GM12878 (cell line): ENCODE data around the gene SP2. TPM values are rescaled to one million over a fixed set of nuclear protein-coding genes. Genes with fewer than 3 reads are reported as not detected.

ENCODE experiments used
- ATAC-seq: fragments of 200-7000 bp; cut with Tn5 transposase; 3 replicates; pipeline ENCODE4 v1.9.1; 2020; ENCODE audit warnings: mild to moderate bottlenecking, moderate library complexity
- BruUV-seq: library from RNA; stranded (reverse); fragments of 400-500 nt; replicated peaks from 2 replicates; lab custom pipeline; 2021; lab: Mats Ljungman, UMichigan
- CTCF ChIA-PET: fragments of 300-600 bp; sonication (Branson Sonifier 250); formaldehyde crosslinking; extraction: SDS; loops from one replicate; lab custom pipeline; 2021; ENCODE audit warnings: inconsistent platforms; lab: Yijun Ruan, JAX
- POLR2A ChIA-PET: fragments of 350-600 bp; formaldehyde crosslinking; extraction: SDS; loops from one replicate; lab custom pipeline; 2021; ENCODE audit warnings: inconsistent platforms; lab: Charles Lee
- RAD21 ChIA-PET: fragments of 300-600 bp; sonication (Branson Sonifier 250); formaldehyde crosslinking; loops from one replicate; lab custom pipeline; 2023; ENCODE audit warnings: antibody characterized with exemption; ENCODE audit not compliant: unreplicated experiment; lab: Charles Lee
- SMC1A ChIA-PET: fragments of 300-600 bp; sonication (Branson Sonifier 250); formaldehyde crosslinking; loops from one replicate; lab custom pipeline; 2023; ENCODE audit not compliant: unreplicated experiment, uncharacterized antibody; lab: Charles Lee
- DNase-seq: peaks from one replicate; pipeline ENCODE4 v3.0.0-alpha.2; 2011; ENCODE audit warnings: low read depth, low spot score
- FAIRE-seq: peaks from 3 replicates; lab custom pipeline; 2011; peaks lifted over from hg19 to GRCh38; lab: Jason Lieb, UNC
- H2AFZ ChIP-seq: 2 replicates; pipeline ENCODE4 v1.6.0; 2011; ENCODE audit warnings: low read depth, low read length, control low read depth; ENCODE audit not compliant: control insufficient read depth
- H3K27ac ChIP-seq: 2 replicates; pipeline ENCODE4 v1.5.1; 2011; ENCODE audit warnings: control low read depth; ENCODE audit not compliant: control insufficient read depth, insufficient read depth
- H3K27me3 ChIP-seq, 2 experiments: replicated peaks in 1 of 2; 2 replicates each; pipeline versions ENCODE4 v1.6.0 to v1.6.1; 2011; ENCODE audit warnings: low read length in 1 of 2; ENCODE audit not compliant: control insufficient read depth in 2 of 2, insufficient read depth in 2 of 2
- H3K36me3 ChIP-seq, 2 experiments: 2 replicates each; pipeline ENCODE4 v1.5.1; 2011; ENCODE audit warnings: low read length in 1 of 2; ENCODE audit not compliant: control insufficient read depth in 2 of 2, insufficient read depth in 2 of 2
- H3K4me1 ChIP-seq: 2 replicates; pipeline ENCODE4 v1.6.1; 2011; ENCODE audit warnings: mild to moderate bottlenecking, low read length, moderate library complexity, mixed read lengths; ENCODE audit not compliant: control insufficient read depth, insufficient read depth
- H3K4me2 ChIP-seq: 2 replicates; pipeline ENCODE4 v1.6.0; 2011; ENCODE audit warnings: control low read depth; ENCODE audit not compliant: control insufficient read depth, insufficient read depth
- H3K4me3 ChIP-seq: fragments of 200-600 bp; sonication (generic); 2 replicates; pipeline ENCODE4 v1.5.1; 2016
- H3K79me2 ChIP-seq: 2 replicates; pipeline ENCODE4 v1.6.0; 2011; ENCODE audit warnings: low read length; ENCODE audit not compliant: control insufficient read depth, insufficient read depth
- H3K9ac ChIP-seq: 2 replicates; pipeline ENCODE4 v1.8.0; 2011; ENCODE audit warnings: low read length, control low read depth, mixed read lengths; ENCODE audit not compliant: control insufficient read depth, insufficient read depth
- H3K9me3 ChIP-seq: replicated peaks from 3 replicates; pipeline ENCODE4 v1.5.1; 2011; ENCODE audit warnings: mild to moderate bottlenecking, low read length; ENCODE audit not compliant: control insufficient read depth, insufficient read depth
- H4K20me1 ChIP-seq: 2 replicates; pipeline ENCODE4 v1.6.0; 2011; ENCODE audit not compliant: control insufficient read depth, insufficient read depth
- DPF2 ChIP-seq: fragments of 450-650 bp; IDR thresholded peaks from 2 replicates; pipeline ENCODE4 v1.6.1; 2017; ENCODE audit warnings: mild to moderate bottlenecking
- ELK1 ChIP-seq: IDR thresholded peaks from 2 replicates; pipeline ENCODE4 v1.6.1; 2012; ENCODE audit warnings: low read depth, low read length, improper control_type of control experiment
- FOXM1 ChIP-seq: IDR thresholded peaks from 2 replicates; pipeline ENCODE4 v1.6.1; 2012; ENCODE audit warnings: low read depth, mild to moderate bottlenecking, inconsistent platforms, low read length, moderate library complexity
- IKZF2 ChIP-seq, 2 experiments: fragments of 450-650 bp; IDR thresholded peaks; 2 replicates each; pipeline ENCODE4 v1.6.1; 2017; ENCODE audit warnings: mild to moderate bottlenecking in 2 of 2, moderate library complexity in 2 of 2
- IRF4 ChIP-seq: IDR thresholded peaks from 2 replicates; pipeline ENCODE4 v1.6.1; 2011; ENCODE audit warnings: low read depth, low read length
- JUND ChIP-seq: IDR thresholded peaks from 2 replicates; pipeline ENCODE4 v1.6.1; 2012; ENCODE audit warnings: low read depth, mild to moderate bottlenecking, low read length, improper control_type of control experiment, moderate library complexity
- MYC ChIP-seq: IDR thresholded peaks from 2 replicates; pipeline ENCODE4 v1.6.1; 2011; ENCODE audit warnings: mild to moderate bottlenecking, low read length, moderate library complexity, inconsistent platforms; ENCODE audit not compliant: insufficient read depth, insufficient replicate concordance, insufficient read length, severe bottlenecking
- NFYA ChIP-seq: IDR thresholded peaks from 2 replicates; pipeline ENCODE4 v1.6.1; 2011; ENCODE audit warnings: low read depth, mild to moderate bottlenecking, low read length, improper control_type of control experiment, borderline replicate concordance
- SMAD1 ChIP-seq: fragments of 450-650 bp; IDR thresholded peaks from 2 replicates; pipeline ENCODE4 v1.6.1; 2018; ENCODE audit warnings: mild to moderate bottlenecking, low read depth; ENCODE audit not compliant: partially characterized antibody
- TBL1XR1 ChIP-seq: IDR thresholded peaks from 2 replicates; pipeline ENCODE4 v1.6.1; 2012; ENCODE audit warnings: low read depth, low read length, improper control_type of control experiment
- TCF3 ChIP-seq: IDR thresholded peaks from 2 replicates; pipeline ENCODE4 v1.6.1; 2012; ENCODE audit warnings: low read depth, mild to moderate bottlenecking, low read length, borderline replicate concordance; ENCODE audit not compliant: insufficient read depth
- TCF7 ChIP-seq: IDR thresholded peaks from 2 replicates; pipeline ENCODE4 v1.6.1; 2014; ENCODE audit warnings: antibody characterized with exemption, borderline replicate concordance
- ZBED1 ChIP-seq: IDR thresholded peaks from 2 replicates; pipeline ENCODE4 v1.6.1; 2016; ENCODE audit warnings: borderline replicate concordance
- WGBS: methylation state at CpG from one replicate; pipeline ENCODE4 v1.1.6; 2016; ENCODE audit warnings: low lambda C conversion rate; ENCODE audit not compliant: insufficient replicate concordance, insufficient coverage; ENCODE audit errors: missing lambda C conversion rate; 5-methylcytosine and 5-hydroxymethylcytosine counted together
- in situ Hi-C: fragments of 300-500 bp; cut with MboI; formaldehyde crosslinking; loops from 9 replicates; pipeline ENCODE4 v1.14.3; 2018; ENCODE audit warnings: mixed read lengths
- intact Hi-C: fragments of 100-400 bp; cut with micrococcal nuclease; formaldehyde crosslinking; loops from one replicate; pipeline ENCODE4 v1.14.2; 2022; ENCODE audit not compliant: unreplicated experiment
- polyA plus RNA-seq, 11 experiments: library from polyadenylated mRNA; depleted of rRNA in 4 of 11; unstranded in 6 of 11; stranded (reverse) in 5 of 11; fragments of >200 nt; fragmentation: Nextera tagmentation in 4 of 11; fragmentation: Illumina TruSeq in 1 of 11; extraction: Ambion mirVana in 4 of 11; extraction: Trizol in 1 of 11; gene quantifications; 1 replicate in 1 of 11; 2 replicates in 10 of 11; pipeline versions ENCODE4 v1.2.1 to v1.2.3, GENCODE V29; 2011 to 2016; ENCODE audit warnings: inconsistent platforms in 2 of 11, missing spikeins in 2 of 11, low read depth in 1 of 11
- total RNA-seq, 4 experiments: library from RNA; depleted of rRNA in 3 of 4; stranded (reverse); fragments of >200 nt in 3 of 4; fragmentation: Illumina TruSeq in 1 of 4; extraction: Trizol in 1 of 4; gene quantifications; 2 replicates each; pipeline versions ENCODE4 v1.2.1 to v1.2.3, GENCODE V29; 2013 to 2021

SP2 gene
- total and polyA plus RNA-seq, 10 of the 15 experiments (the other 5 are each of a cell fraction or from before 2014, with no cell fraction given): 1.2 to 19.1 (median 4.8) TPM

GRCh38 chr17:47968836-47969235, 72.8 kb downstream of the SP2 start:
- FAIRE-seq: no peak
- in situ Hi-C loops (no loop called here), intact Hi-C loops (no loop called here)
- ATAC-seq: no peak
- 58% methylated on average over 5 of the region's 5 CpGs for WGBS
- Histone ChIP-seq H3K79me2 (peaks cover 20% of the 10 kb centered on the region), H4K20me1 (no peaks in the 10 kb centered on the region), H2AFZ (no peak overlapping the region), H3K9me3 (no peaks in the 10 kb centered on the region), H3K9ac (no peak overlapping the region), H3K4me3 (no peak overlapping the region), H3K27ac (no peak overlapping the region), H3K4me1 (peaks cover 15% of the 10 kb centered on the region), H3K36me3 (peaks cover 1 to 6% of the 10 kb centered on the region in 2 experiments; a peak in 3 of 4 replicates), H3K4me2 (no peak overlapping the region), H3K27me3 (no peaks in the 10 kb centered on the region)
- no peak for DNase-seq
- POLR2A ChIA-PET: interaction anchor here (0.5 to 5.2 kb wide), 6 partner anchors 11 to 147 kb away, joined by 3 to 55 read pairs (median 14); partner anchors contain the start of genes PNPO and PRR15L
- SMC1A ChIA-PET: interaction anchor here (0.8 to 17.2 kb wide), 5 partner anchors 12 to 49 kb away, joined by 3 to 332 read pairs (median 7); no protein-coding TSS in a partner anchor
- no TSS peak for BruUV-seq
- CTCF ChIA-PET: interaction anchor here (0.5 to 14.3 kb wide), 8 partner anchors 8 to 427 kb away, joined by 3 to 463 read pairs (median 38); partner anchors contain the start of genes PNPO and PRR15L
- RAD21 ChIA-PET: interaction anchor here (0.9 to 7.9 kb wide), 6 partner anchors 10 to 73 kb away, joined by 3 to 123 read pairs (median 12); partner anchors contain the start of gene SP2
- TF ChIP-seq IRF4 (no peak), NFYA (no peak), IKZF2 (IDR thresholded peaks at IDR 0.05) (no peak), ELK1 (no peak), ZBED1 (no peak), TBL1XR1 (no peak), MYC (no peak), JUND (no peak), FOXM1 (no peak), TCF3 (no peak), DPF2 (no peak), TCF7 (no peak), SMAD1 (no peak)
